ENCODE measurements around the gene TOLLIP. TPM values are rescaled to one million over a fixed set of nuclear protein-coding genes. Genes with fewer than 3 reads are reported as not detected.
"Not testable (repeated sequence)": the region's sequence is repeated elsewhere in the genome, so short reads cannot be mapped to it uniquely, and the experiment has no call there.

The TOLLIP gene
- 65.3 TPM for total RNA-seq (ENCODE audit: unreplicated experiment)
- long read RNA-seq, transcript TOLLIP-202 (6 exons, 3,617 nt) = major isoform, 60 of 66 reads
- long read RNA-seq, partial matches to known transcripts = 0 of 66 reads
- long read RNA-seq, other reads (novel, unspliced or antisense) = 3 of 66 reads

- Mint-ChIP-seq H3K27ac (ENCODE audit: unreplicated experiment) (peak within 1 kb of the TSS; percentile 84), H3K36me3 (ENCODE audit: low read depth, unreplicated experiment) (peaks cover 11% of the 10 kb centered on the region), H3K4me3 (ENCODE audit: unreplicated experiment) (peak within 1 kb of the TSS; percentile 93), H3K4me1 (ENCODE audit: unreplicated experiment) (peaks cover 26% of the 10 kb centered on the region), H3K9me3 (ENCODE audit: unreplicated experiment) (peaks cover 4% of the 10 kb centered on the region), H3K27me3 (ENCODE audit: unreplicated experiment) (peaks cover 10% of the 10 kb centered on the region)
- TF ChIP-seq CTCF (IDR thresholded peaks at IDR 0.05; ENCODE audit: unreplicated experiment) = no peak
- DNase-seq (ENCODE audit: low spot score) = peak; percentile 98
These were observed at the start of gene TOLLIP for GRCh38 chr11:1309498-1310317. TSS of gene TOLLIP (minus strand) at chr11:1309632. CDS start at chr11:1309498, 134 bp downstream.

- H3K4me3 Mint-ChIP-seq (ENCODE audit: unreplicated experiment); H3K27ac Mint-ChIP-seq (ENCODE audit: unreplicated experiment); DNase-seq (ENCODE audit: low spot score); H3K4me1 Mint-ChIP-seq (ENCODE audit: unreplicated experiment); H3K9me3 Mint-ChIP-seq (ENCODE audit: unreplicated experiment); H3K36me3 Mint-ChIP-seq (ENCODE audit: low read depth, unreplicated experiment); H3K27me3 Mint-ChIP-seq (ENCODE audit: unreplicated experiment): not testable (repeated sequence)
These were observed 49.5 kb upstream of the TOLLIP start for GRCh38 chr11:1358931-1359330.

GRCh38 chr11:1358286-1358685 is 48.9 kb upstream of the TOLLIP start:
- DNase-seq (ENCODE audit: low spot score) = no peak
- H3K4me3 Mint-ChIP-seq (ENCODE audit: unreplicated experiment) = no peak overlapping the region
- H3K27ac Mint-ChIP-seq (ENCODE audit: unreplicated experiment) = no peak overlapping the region
- H3K9me3 Mint-ChIP-seq (ENCODE audit: unreplicated experiment) = no peaks in the 10 kb centered on the region
- H3K4me1 Mint-ChIP-seq (ENCODE audit: unreplicated experiment) = no peaks in the 10 kb centered on the region
- no peak for TF ChIP-seq CTCF (IDR thresholded peaks at IDR 0.05; ENCODE audit: unreplicated experiment)
- H3K27me3 Mint-ChIP-seq (ENCODE audit: unreplicated experiment) = peaks cover 8% of the 10 kb centered on the region
- H3K36me3 Mint-ChIP-seq (ENCODE audit: low read depth, unreplicated experiment) = peaks cover 7% of the 10 kb centered on the region

DNA sequence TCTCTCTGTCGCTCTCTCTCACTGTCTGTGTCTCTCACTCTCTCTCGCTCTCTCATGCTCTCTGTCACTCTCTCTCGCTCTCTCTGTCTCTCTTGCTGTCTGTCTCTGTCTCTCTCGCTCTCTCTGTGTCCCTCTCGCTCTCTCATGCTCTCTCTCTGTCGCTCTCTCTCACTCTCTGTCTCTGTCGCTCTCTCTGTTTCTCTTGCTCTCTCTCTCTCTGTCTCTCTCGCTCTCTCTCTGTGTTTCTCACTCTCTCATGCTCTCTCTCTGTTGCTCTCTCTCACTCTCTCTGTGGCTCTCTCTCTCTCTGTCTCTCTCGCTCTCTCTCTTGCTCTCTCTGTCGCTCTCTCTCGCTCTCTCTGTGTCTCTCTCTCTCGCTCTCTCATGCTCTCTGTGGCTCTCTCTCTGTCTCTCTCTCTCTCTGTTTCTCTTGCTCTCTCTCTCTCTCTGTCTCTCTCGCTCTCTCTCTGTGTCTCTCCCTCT is 47.1 kb upstream of the TOLLIP start:
- no peak for DNase-seq (ENCODE audit: low spot score)
- peaks cover 11% of the 10 kb centered on the region for H3K27me3 Mint-ChIP-seq (ENCODE audit: unreplicated experiment)
- TF ChIP-seq CTCF (IDR thresholded peaks at IDR 0.05; ENCODE audit: unreplicated experiment) = no peak
- no peak overlapping the region for H3K27ac Mint-ChIP-seq (ENCODE audit: unreplicated experiment)
- H3K9me3 Mint-ChIP-seq (ENCODE audit: unreplicated experiment) = no peaks in the 10 kb centered on the region
- no peak overlapping the region for H3K4me3 Mint-ChIP-seq (ENCODE audit: unreplicated experiment)
- no peaks in the 10 kb centered on the region for H3K4me1 Mint-ChIP-seq (ENCODE audit: unreplicated experiment)
- H3K36me3 Mint-ChIP-seq (ENCODE audit: low read depth, unreplicated experiment) = peaks cover 4% of the 10 kb centered on the region

DNA sequence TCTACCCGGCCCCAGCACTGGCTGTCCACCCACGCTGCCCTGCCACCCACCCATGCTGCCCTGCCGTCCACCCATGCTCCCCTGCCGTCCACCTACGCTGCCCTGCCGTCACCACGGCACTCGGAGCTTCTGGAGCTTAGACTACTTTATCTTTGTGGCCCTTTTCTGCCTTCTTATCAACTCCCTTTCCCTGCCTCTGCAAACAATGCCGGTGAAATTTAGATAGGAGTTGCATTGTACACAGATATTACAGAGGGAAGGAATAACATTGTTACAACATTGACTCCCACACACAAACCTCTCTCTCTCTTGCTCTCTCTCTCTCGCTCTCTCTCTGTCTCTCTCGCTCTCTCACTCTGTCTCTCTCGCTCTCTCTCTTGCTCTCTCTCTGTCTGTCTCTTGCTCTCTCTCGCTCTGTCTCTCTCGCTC is 46.6 kb upstream of the TOLLIP start:
- H3K27me3 Mint-ChIP-seq (ENCODE audit: unreplicated experiment) = peaks cover 11% of the 10 kb centered on the region
- no peak overlapping the region for H3K4me3 Mint-ChIP-seq (ENCODE audit: unreplicated experiment)
- DNase-seq (ENCODE audit: low spot score) = no peak
- H3K4me1 Mint-ChIP-seq (ENCODE audit: unreplicated experiment) = no peaks in the 10 kb centered on the region
- H3K9me3 Mint-ChIP-seq (ENCODE audit: unreplicated experiment) = no peaks in the 10 kb centered on the region
- no peak overlapping the region for H3K27ac Mint-ChIP-seq (ENCODE audit: unreplicated experiment)
- no peak for TF ChIP-seq CTCF (IDR thresholded peaks at IDR 0.05; ENCODE audit: unreplicated experiment)
- H3K36me3 Mint-ChIP-seq (ENCODE audit: low read depth, unreplicated experiment) = peaks cover 4% of the 10 kb centered on the region
